GM21526 (cell line): ENCODE measurements around the gene ARID4A.
"Not testable (repeated sequence)": the region's sequence is repeated elsewhere in the genome, so short reads cannot be mapped to it uniquely, and the experiment has no call there.

Source experiments
- ATAC-seq: cut with Tn5 transposase; IDR thresholded peaks from one replicate; pipeline ENCODE4 v1.9.1; 2021; ENCODE audit warnings: moderate library complexity; ENCODE audit not compliant: unreplicated experiment, low FRiP score

ARID4A gene

GRCh38 chr14:58356268-58356667, 57.9 kb downstream of the ARID4A start:
- ATAC-seq: no peak

GRCh38 chr14:58362272-58362671, 63.9 kb downstream of the ARID4A start:
- not testable (repeated sequence) for ATAC-seq

GRCh38 chr14:58362798-58363412, 64.5 kb downstream of the ARID4A start:
- no peak for ATAC-seq

- ATAC-seq: no peak
Observed at GRCh38 chr14:58364316-58364715, 66.0 kb downstream of the ARID4A start.

- no peak for ATAC-seq
Observed at GRCh38 chr14:58367296-58367695, 68.9 kb downstream of the ARID4A start.

GRCh38 chr14:58368956-58369355, 70.6 kb downstream of the ARID4A start:
- no peak for ATAC-seq

GRCh38 chr14:58376791-58377190, 78.4 kb downstream of the ARID4A start:
- no peak for ATAC-seq

- no peak for ATAC-seq
Observed at GRCh38 chr14:58390830-58391229, 92.5 kb downstream of the ARID4A start.

- ATAC-seq: no peak
Observed at GRCh38 chr14:58395562-58395811, 97.1 kb downstream of the ARID4A start.

GRCh38 chr14:58395812-58396788, 97.7 kb downstream of the ARID4A start, which contains the start of gene TOMM20L:
TSS of gene TOMM20L (plus strand) at chr14:58395930. CDS start at chr14:58395958, 28 bp downstream.
- peak; percentile 93 for ATAC-seq

- ATAC-seq: no peak
Observed at GRCh38 chr14:58397156-58397555, 98.8 kb downstream of the ARID4A start.

- no peak for ATAC-seq
Observed at GRCh38 chr14:58398495-58398894, 100.1 kb downstream of the ARID4A start.

- ATAC-seq: no peak
Observed at GRCh38 chr14:58398895-58399294, 100.5 kb downstream of the ARID4A start.

GRCh38 chr14:58401587-58401986, 103.2 kb downstream of the ARID4A start:
- no peak for ATAC-seq

- no peak for ATAC-seq
Observed at GRCh38 chr14:58408681-58409215, 110.4 kb downstream of the ARID4A start.

- ATAC-seq: no peak
Observed at GRCh38 chr14:58414845-58415244, 116.5 kb downstream of the ARID4A start.

GRCh38 chr14:58415636-58416547, 117.5 kb downstream of the ARID4A start:
- no peak for ATAC-seq

GRCh38 chr14:58416934-58417333, 118.6 kb downstream of the ARID4A start:
- ATAC-seq: not testable (repeated sequence)
